ENCODE measurements around the gene ATL2.

GRCh38 chr2:38362232-38362631 is 14.8 kb downstream of the ATL2 start:
- TF ChIP-seq HDGF (IDR thresholded peaks at IDR 0.05; ENCODE audit: borderline replicate concordance) (no peak), ELF4 (IDR thresholded peaks at IDR 0.05) (no peak), FOXK2 (IDR thresholded peaks at IDR 0.05) (no peak), ARNT (IDR thresholded peaks at IDR 0.05) (no peak), LEF1 (IDR thresholded peaks at IDR 0.05; ENCODE audit: borderline replicate concordance) (no peak), SP1 (IDR thresholded peaks at IDR 0.05) (no peak), FOXA1 (IDR thresholded peaks at IDR 0.05) (no peak), PKNOX1 (IDR thresholded peaks at IDR 0.05) (no peak), SUZ12 (IDR thresholded peaks at IDR 0.05) (no peak), NFRKB (IDR thresholded peaks at IDR 0.05) (no peak)

All from HEK293T (cell line).